KMS-11 (cell line): ENCODE measurements around the gene FHOD3.

Source experiments
- H2AFZ ChIP-seq: fragments of 200-600 bp; sonication (generic); 2 replicates; pipeline ENCODE4 v1.6.1; 2016; ENCODE audit warnings: antibody characterized with exemption, mixed run types, low read depth
- H3K27ac ChIP-seq: fragments of 200-600 bp; sonication (generic); 2 replicates; pipeline ENCODE4 v1.6.1; 2016; ENCODE audit warnings: mild to moderate bottlenecking, mixed run types
- H3K27me3 ChIP-seq: fragments of 200-600 bp; sonication (generic); 2 replicates; pipeline ENCODE4 v1.6.1; 2017; ENCODE audit warnings: mild to moderate bottlenecking, low read depth, mixed run types, moderate library complexity; ENCODE audit not compliant: insufficient read depth
- H3K36me3 ChIP-seq: fragments of 200-600 bp; sonication (generic); 2 replicates; pipeline ENCODE4 v1.6.1; 2017; ENCODE audit warnings: mild to moderate bottlenecking, mixed run types; ENCODE audit not compliant: insufficient read depth
- H3K4me1 ChIP-seq: fragments of 200-600 bp; sonication (generic); 2 replicates; pipeline ENCODE4 v1.6.1; 2016; ENCODE audit warnings: mild to moderate bottlenecking, low read depth, mixed run types; ENCODE audit not compliant: poor library complexity, severe bottlenecking
- H3K4me2 ChIP-seq: fragments of 200-600 bp; sonication (generic); 2 replicates; pipeline ENCODE4 v1.7.0; 2016; ENCODE audit warnings: mild to moderate bottlenecking, mixed run types
- H3K4me3 ChIP-seq: fragments of 200-600 bp; sonication (generic); IDR thresholded peaks from 2 replicates; pipeline ENCODE4 v1.6.1; 2017; ENCODE audit warnings: low read depth, low read length, mixed read lengths; ENCODE audit not compliant: insufficient read depth
- H3K79me2 ChIP-seq: fragments of 200-600 bp; sonication (generic); 2 replicates; pipeline ENCODE4 v1.6.1; 2016; ENCODE audit warnings: low read depth, mixed run types; ENCODE audit not compliant: insufficient read depth
- H3K9ac ChIP-seq: fragments of 200-600 bp; sonication (generic); 2 replicates; pipeline ENCODE4 v1.6.1; 2016; ENCODE audit warnings: mild to moderate bottlenecking, mixed run types
- H4K20me1 ChIP-seq: fragments of 200-600 bp; sonication (generic); 2 replicates; pipeline ENCODE4 v1.6.1; 2016; ENCODE audit warnings: mild to moderate bottlenecking, mixed run types; ENCODE audit not compliant: insufficient read depth
- CTCF ChIP-seq: fragments of 200-600 bp; sonication (generic); conservative IDR thresholded peaks from 2 replicates; pipeline ENCODE4 v1.6.1; 2017; ENCODE audit warnings: low read depth, mild to moderate bottlenecking, antibody characterized with exemption, low read length, moderate library complexity, mixed read lengths

FHOD3 gene

GRCh38 chr18:36419188-36419899 lies 121.8 kb downstream of the FHOD3 start:
- no peak for TF ChIP-seq CTCF
- no peak overlapping the region for H2AFZ ChIP-seq
- H3K4me1 ChIP-seq, result no peaks in the 10 kb centered on the region
- no peaks in the 10 kb centered on the region for H3K27me3 ChIP-seq
- no peaks in the 10 kb centered on the region for H3K36me3 ChIP-seq
- no peaks in the 10 kb centered on the region for H4K20me1 ChIP-seq
- H3K79me2 ChIP-seq, result no peaks in the 10 kb centered on the region
- H3K27ac ChIP-seq, result no peak overlapping the region
- no peak overlapping the region for H3K4me2 ChIP-seq
- no peak overlapping the region for H3K4me3 ChIP-seq
- H3K9ac ChIP-seq, result no peak overlapping the region

GRCh38 chr18:36419900-36420531 lies 122.5 kb downstream of the FHOD3 start:
- H3K27ac ChIP-seq, result no peak overlapping the region
- H3K79me2 ChIP-seq, result no peaks in the 10 kb centered on the region
- H2AFZ ChIP-seq, result no peak overlapping the region
- no peaks in the 10 kb centered on the region for H4K20me1 ChIP-seq
- H3K36me3 ChIP-seq, result no peaks in the 10 kb centered on the region
- H3K4me3 ChIP-seq, result no peak overlapping the region
- TF ChIP-seq CTCF, result peak; percentile 43
- H3K4me2 ChIP-seq, result no peak overlapping the region
- no peaks in the 10 kb centered on the region for H3K4me1 ChIP-seq
- no peak overlapping the region for H3K9ac ChIP-seq
- H3K27me3 ChIP-seq, result no peaks in the 10 kb centered on the region

- H3K27ac ChIP-seq, result no peak overlapping the region
- H3K4me1 ChIP-seq, result no peaks in the 10 kb centered on the region
- no peaks in the 10 kb centered on the region for H3K36me3 ChIP-seq
- no peak overlapping the region for H3K9ac ChIP-seq
- no peak overlapping the region for H3K4me2 ChIP-seq
- H3K27me3 ChIP-seq, result no peaks in the 10 kb centered on the region
- no peak for TF ChIP-seq CTCF
- no peak overlapping the region for H2AFZ ChIP-seq
- H4K20me1 ChIP-seq, result no peaks in the 10 kb centered on the region
- no peak overlapping the region for H3K4me3 ChIP-seq
- H3K79me2 ChIP-seq, result no peaks in the 10 kb centered on the region
Observed at GRCh38 chr18:36420826-36421225, 123.3 kb downstream of the FHOD3 start.

DNA sequence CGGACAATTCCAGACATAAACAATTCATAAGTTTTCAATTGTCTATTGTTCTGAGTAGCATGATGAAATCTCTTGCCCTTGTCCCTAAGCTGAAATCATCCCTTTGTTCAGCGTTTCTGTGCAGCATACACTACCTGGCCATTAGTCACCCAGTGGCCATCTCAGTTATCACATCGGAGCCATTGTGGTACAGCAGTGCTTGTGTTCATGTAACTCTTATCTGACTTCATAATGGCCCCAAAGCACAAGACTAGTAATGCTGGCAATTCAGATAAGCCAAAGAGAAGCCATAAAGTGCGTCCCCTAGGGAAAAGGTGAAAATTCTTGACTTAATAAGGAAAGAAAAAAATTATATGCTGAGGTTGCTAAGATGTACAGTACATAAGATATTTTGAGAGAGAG lies 127.2 kb downstream of the FHOD3 start:
- H3K27me3 ChIP-seq, result no peaks in the 10 kb centered on the region
- TF ChIP-seq CTCF, result no peak
- H3K4me3 ChIP-seq, result no peak overlapping the region
- H3K36me3 ChIP-seq, result no peaks in the 10 kb centered on the region
- H3K9ac ChIP-seq, result no peak overlapping the region
- H2AFZ ChIP-seq, result no peak overlapping the region
- no peaks in the 10 kb centered on the region for H3K4me1 ChIP-seq
- H3K4me2 ChIP-seq, result no peak overlapping the region
- H4K20me1 ChIP-seq, result no peaks in the 10 kb centered on the region
- H3K79me2 ChIP-seq, result no peaks in the 10 kb centered on the region
- H3K27ac ChIP-seq, result no peak overlapping the region
